ENCODE results near the gene UBE2R2. TPM values are rescaled to one million over a fixed set of nuclear protein-coding genes. Genes with fewer than 3 reads are reported as not detected.

The UBE2R2 gene
- total and polyA plus RNA-seq, 2 donors (not counting 3 experiments of a cell fraction or from before 2014, with no cell fraction given), result 23.9 to 54.3 TPM

DNA sequence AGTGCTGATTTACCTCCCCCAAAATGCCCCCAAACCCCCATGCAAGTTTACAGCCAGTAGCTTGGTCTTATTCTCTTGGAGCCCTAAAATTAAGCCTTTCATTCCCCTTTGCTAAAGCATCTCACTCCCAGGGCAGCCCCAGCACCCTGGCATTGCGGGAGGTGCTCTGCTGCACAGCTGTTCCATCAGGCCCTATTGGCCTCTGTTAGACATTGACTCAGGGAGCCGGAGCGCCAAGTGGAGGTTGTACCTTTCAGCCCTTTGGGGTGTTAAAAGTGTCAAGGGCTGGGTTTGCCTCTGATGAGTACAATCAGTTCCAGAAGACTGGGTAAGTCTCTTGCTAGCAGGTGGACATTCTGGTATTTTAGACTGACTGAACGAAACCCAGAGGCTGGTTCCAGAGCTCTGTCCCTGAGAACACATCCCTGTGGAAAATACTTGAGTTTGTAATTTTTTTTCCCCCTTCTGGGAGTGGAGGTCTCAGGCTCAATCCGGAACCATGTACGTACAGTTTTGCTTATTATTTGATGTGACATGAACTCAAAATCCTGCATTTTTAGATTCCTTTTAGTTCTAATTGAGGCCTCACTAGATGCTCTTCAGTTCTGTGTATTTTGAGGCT is 102.4 kb downstream of the UBE2R2 start:
- H4K20me1 ChIP-seq (replicated peaks; ENCODE audit: control insufficient read depth, extremely low read depth, insufficient read depth, low read length), result peaks cover 3% of the 10 kb centered on the region
- FAIRE-seq, result no peak
- no peaks in the 10 kb centered on the region for H3K9me1 ChIP-seq (replicated peaks; ENCODE audit: control insufficient read depth, extremely low read depth, insufficient read depth, low read length)
- H3K9me3 ChIP-seq (replicated peaks; ENCODE audit: control insufficient read depth, insufficient read depth, low read length), result no peaks in the 10 kb centered on the region
- no peak overlapping the region for H3K4me3 ChIP-seq (replicated peaks in 1 of 3; ENCODE audit: insufficient read depth in 1 of 3, low read depth in 1 of 3, low read length in 3 of 3)
- no peak overlapping the region for H2AFZ ChIP-seq (ENCODE audit: low read depth, low read length)
- H3K79me2 ChIP-seq (ENCODE audit: control insufficient read depth, insufficient read depth, low read length), result peaks cover 5% of the 10 kb centered on the region
- dilution Hi-C loops (cut with MboI; ENCODE audit: extremely low pct_ligation_motif_present, low sequenced_read_pairs) (no loop called here), intact Hi-C loops (cut with micrococcal nuclease) (no loop called here)
- POLR2A ChIA-PET, result no interaction called here
- H3K36me3 ChIP-seq (ENCODE audit: control insufficient read depth in 2 of 2, extremely low read depth in 1 of 2, insufficient read depth in 2 of 2, low read length in 2 of 2), result peaks cover 31 to 46% of the 10 kb centered on the region in 2 experiments
- no peaks in the 10 kb centered on the region for H3K27me3 ChIP-seq (ENCODE audit: control insufficient read depth in 2 of 2, insufficient read depth in 2 of 2, low read length in 2 of 2)
- no TSS peak for BruUV-seq (replicated peaks)
- no peak for TF ChIP-seq POLR2AphosphoS5 (IDR thresholded peaks at IDR 0.05; ENCODE audit: insufficient read depth, low read depth, low read length)
- TF ChIP-seq, protein P1, sequence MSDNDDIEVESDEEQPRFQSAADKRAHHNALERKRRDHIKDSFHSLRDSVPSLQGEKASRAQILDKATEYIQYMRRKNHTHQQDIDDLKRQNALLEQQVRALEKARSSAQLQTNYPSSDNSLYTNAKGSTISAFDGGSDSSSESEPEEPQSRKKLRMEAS (IDR thresholded peaks at IDR 0.05; ENCODE audit: insufficient read depth, insufficient read length), result no peak
- TF ChIP-seq JUN (IDR thresholded peaks at IDR 0.05; ENCODE audit: borderline replicate concordance, insufficient read depth, insufficient read length, low read depth), result no peak
- TF ChIP-seq GATA2 (IDR thresholded peaks at IDR 0.05; ENCODE audit: insufficient read depth, insufficient read length, low read depth, low read length), result no peak
- TF ChIP-seq, protein P2, sequence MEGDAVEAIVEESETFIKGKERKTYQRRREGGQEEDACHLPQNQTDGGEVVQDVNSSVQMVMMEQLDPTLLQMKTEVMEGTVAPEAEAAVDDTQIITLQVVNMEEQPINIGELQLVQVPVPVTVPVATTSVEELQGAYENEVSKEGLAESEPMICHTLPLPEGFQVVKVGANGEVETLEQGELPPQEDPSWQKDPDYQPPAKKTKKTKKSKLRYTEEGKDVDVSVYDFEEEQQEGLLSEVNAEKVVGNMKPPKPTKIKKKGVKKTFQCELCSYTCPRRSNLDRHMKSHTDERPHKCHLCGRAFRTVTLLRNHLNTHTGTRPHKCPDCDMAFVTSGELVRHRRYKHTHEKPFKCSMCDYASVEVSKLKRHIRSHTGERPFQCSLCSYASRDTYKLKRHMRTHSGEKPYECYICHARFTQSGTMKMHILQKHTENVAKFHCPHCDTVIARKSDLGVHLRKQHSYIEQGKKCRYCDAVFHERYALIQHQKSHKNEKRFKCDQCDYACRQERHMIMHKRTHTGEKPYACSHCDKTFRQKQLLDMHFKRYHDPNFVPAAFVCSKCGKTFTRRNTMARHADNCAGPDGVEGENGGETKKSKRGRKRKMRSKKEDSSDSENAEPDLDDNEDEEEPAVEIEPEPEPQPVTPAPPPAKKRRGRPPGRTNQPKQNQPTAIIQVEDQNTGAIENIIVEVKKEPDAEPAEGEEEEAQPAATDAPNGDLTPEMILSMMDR (IDR thresholded peaks at IDR 0.05; ENCODE audit: extremely low read depth in 1 of 2, insufficient read depth in 1 of 2, low read depth in 1 of 2, low read length in 2 of 2), result no peak
- no peak for TF ChIP-seq POLR2A (IDR thresholded peaks at IDR 0.05; ENCODE audit: low read depth, low read length)
- TF ChIP-seq FOS (IDR thresholded peaks at IDR 0.05; ENCODE audit: borderline replicate concordance, insufficient read depth, low read length), result no peak
- TF ChIP-seq MYC (IDR thresholded peaks at IDR 0.05; ENCODE audit: low read depth, low read length), result no peak
- no peak for TF ChIP-seq EZH2 (IDR thresholded peaks at IDR 0.05; ENCODE audit: borderline replicate concordance, low read depth, low read length, severe bottlenecking)
- H3K4me1 ChIP-seq (ENCODE audit: control insufficient read depth, extremely low read depth, insufficient read depth, low read length), result no peaks in the 10 kb centered on the region
- CTCF ChIA-PET, result interaction anchor here (1.8 to 3.5 kb wide), 3 partner anchors 106 to 181 kb away, joined by 6 to 28 read pairs (median 10); no protein-coding TSS in a partner anchor
- no peak for DNase-seq (ENCODE audit: low read depth, low spot score)
- no peak overlapping the region for H3K9ac ChIP-seq (replicated peaks; ENCODE audit: extremely low read depth, insufficient read depth, low read length)
- no peak overlapping the region for H3K4me2 ChIP-seq (ENCODE audit: insufficient read depth, low read length)
- H3K27ac ChIP-seq (ENCODE audit: insufficient read depth, low read depth, low read length), result no peak overlapping the region
